IPS-18a (cell line): Measurements from ENCODE around the gene SLC23A2.
"Not testable (repeated sequence)": the region's sequence is repeated elsewhere in the genome, so short reads cannot be mapped to it uniquely, and the experiment has no call there.

Experiments
- H3K27ac ChIP-seq: one replicate; pipeline ENCODE4 v1.5.1; 2013; ENCODE audit warnings: low read length
- H3K27me3 ChIP-seq: one replicate; pipeline ENCODE4 v1.6.1; 2013; ENCODE audit warnings: mild to moderate bottlenecking, low read length; ENCODE audit not compliant: control insufficient read depth, insufficient read depth
- H3K36me3 ChIP-seq: one replicate; pipeline ENCODE4 v1.6.1; 2013; ENCODE audit warnings: low read depth, low read length; ENCODE audit not compliant: control insufficient read depth
- H3K4me1 ChIP-seq: one replicate; pipeline ENCODE4 v1.6.1; 2013; ENCODE audit warnings: low read depth, low read length; ENCODE audit not compliant: control insufficient read depth
- H3K4me3 ChIP-seq: one replicate; pipeline ENCODE4 v1.5.1; 2013; ENCODE audit warnings: low read length
- H3K9ac ChIP-seq: one replicate; pipeline ENCODE4 v1.6.1; 2013; ENCODE audit warnings: mild to moderate bottlenecking, low read length, moderate library complexity
- H3K9me3 ChIP-seq: one replicate; pipeline ENCODE4 v1.6.1; 2013; ENCODE audit warnings: low read depth, low read length; ENCODE audit not compliant: control insufficient read depth

Gene SLC23A2

GRCh38 chr20:4979841-4980410 is 21.4 kb downstream of the SLC23A2 start:
- Histone ChIP-seq H3K27ac (no peak overlapping the region), H3K9me3 (no peaks in the 10 kb centered on the region), H3K36me3 (no peaks in the 10 kb centered on the region), H3K4me1 (peaks cover 14% of the 10 kb centered on the region), H3K9ac (no peak overlapping the region), H3K4me3 (no peak overlapping the region), H3K27me3 (no peaks in the 10 kb centered on the region)

DNA sequence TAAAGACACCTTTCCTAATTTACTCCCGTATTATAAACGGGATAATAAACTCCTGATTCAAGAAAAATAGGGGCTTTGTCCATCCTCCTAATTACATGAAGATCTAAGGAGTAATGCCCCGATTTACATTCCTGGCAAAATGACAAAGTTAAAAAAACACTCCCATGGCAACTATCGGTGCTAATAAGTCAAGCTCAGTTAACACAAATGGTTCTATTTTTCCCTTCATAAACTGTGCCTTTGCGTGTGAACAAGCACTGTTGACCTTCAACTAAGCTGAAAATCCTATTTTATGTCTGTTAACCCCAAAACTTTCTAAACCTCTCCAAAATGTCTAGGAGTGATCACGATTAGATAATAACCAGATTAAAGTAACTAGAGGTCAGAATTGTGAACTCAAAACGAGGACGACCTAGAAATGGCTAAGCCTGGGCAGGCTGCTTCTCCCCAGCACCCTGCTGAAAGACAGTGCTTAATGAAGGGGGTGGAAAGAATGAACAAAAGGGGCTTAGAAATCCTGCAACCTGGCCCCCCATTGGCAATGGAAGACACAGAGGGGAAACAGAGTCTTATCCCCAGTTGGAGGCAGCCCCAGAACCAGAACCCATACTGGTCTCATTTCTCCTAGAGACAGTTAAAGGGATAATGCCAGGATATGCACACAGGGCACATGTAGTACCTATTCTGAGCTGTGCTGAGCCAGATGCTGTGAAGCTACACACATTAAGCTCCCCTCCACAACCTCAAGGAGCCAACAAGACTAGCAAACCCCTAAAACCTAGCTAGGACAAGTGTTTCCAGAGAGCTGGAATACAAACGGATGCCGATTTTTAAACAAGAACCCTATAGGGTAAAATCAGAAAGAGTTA is 23.0 kb downstream of the SLC23A2 start:
- H3K9ac ChIP-seq: no peak overlapping the region
- H3K4me3 ChIP-seq: no peak overlapping the region
- no peak overlapping the region for H3K27ac ChIP-seq

DNA sequence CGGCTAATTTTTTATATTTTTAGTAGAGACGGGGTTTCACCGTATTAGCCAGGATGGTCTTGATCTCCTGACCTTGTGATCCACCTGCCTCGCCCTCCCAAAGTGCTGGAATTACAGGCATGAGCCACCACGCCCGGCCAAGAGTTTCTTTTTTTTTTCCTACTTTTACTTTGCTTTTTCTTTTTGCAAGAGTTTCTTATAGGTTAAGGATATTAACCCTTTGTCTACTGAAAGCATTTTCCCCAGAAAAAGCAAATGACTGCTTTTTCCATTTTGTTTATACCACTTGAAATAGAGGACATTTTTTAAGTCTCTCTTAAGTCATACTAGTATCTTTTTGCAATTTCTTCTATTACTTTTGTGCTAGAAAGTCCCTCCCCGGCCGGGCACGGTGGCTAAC is 25.3 kb downstream of the SLC23A2 start:
- H3K4me1 ChIP-seq: peaks cover 14% of the 10 kb centered on the region
- not testable (repeated sequence) for H3K9ac ChIP-seq, H3K9me3 ChIP-seq, H3K36me3 ChIP-seq, H3K27me3 ChIP-seq, H3K4me3 ChIP-seq, H3K27ac ChIP-seq

More for the DNA sequence above, 23.0 kb downstream of the SLC23A2 start:
- H3K27me3 ChIP-seq: no peaks in the 10 kb centered on the region
- peaks cover 14% of the 10 kb centered on the region for H3K4me1 ChIP-seq
- H3K9me3 ChIP-seq: no peaks in the 10 kb centered on the region
- no peaks in the 10 kb centered on the region for H3K36me3 ChIP-seq

DNA sequence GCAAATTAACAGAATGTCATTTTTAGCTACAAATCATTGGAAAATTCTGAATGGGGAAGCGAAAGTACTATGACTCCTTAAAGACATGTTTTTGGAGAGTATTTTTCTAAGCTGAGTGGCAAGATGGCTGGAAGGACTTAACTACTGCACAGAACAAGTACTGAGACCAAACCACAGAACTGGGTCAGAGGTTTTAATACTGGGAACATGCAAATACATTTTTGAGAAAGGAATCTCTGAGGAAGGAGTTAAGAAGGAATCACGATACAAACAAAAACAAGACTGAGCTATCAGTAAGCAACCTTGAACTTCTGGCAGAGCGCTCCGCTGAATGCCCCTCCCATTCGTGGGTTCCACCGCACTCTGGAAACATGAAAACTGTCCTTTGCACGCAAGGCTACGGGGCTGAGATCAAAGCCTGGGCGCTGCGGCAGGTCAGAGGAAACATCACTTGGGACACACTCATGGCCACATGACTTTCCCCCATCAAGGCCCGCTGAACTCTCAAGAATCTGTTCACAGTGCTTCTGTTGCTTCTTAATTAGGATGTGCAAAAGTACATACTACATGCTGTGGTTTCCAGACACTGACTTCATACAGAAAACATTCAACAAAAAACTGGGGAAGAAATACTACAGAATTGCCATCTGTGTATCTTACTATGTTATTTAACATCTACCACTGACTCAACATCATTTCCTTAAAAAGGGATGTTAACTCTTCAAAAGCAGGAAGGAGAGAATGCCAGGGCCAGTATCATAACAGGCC is 27.8 kb downstream of the SLC23A2 start:
- H3K9me3 ChIP-seq: no peaks in the 10 kb centered on the region
- H3K4me1 ChIP-seq: peaks cover 6% of the 10 kb centered on the region
- H3K4me3 ChIP-seq: no peak overlapping the region
- H3K27ac ChIP-seq: no peak overlapping the region
- H3K9ac ChIP-seq: no peak overlapping the region
- no peaks in the 10 kb centered on the region for H3K36me3 ChIP-seq
- H3K27me3 ChIP-seq: no peaks in the 10 kb centered on the region

GRCh38 chr20:4972506-4973251 is 28.6 kb downstream of the SLC23A2 start:
- no peaks in the 10 kb centered on the region for H3K27me3 ChIP-seq

DNA sequence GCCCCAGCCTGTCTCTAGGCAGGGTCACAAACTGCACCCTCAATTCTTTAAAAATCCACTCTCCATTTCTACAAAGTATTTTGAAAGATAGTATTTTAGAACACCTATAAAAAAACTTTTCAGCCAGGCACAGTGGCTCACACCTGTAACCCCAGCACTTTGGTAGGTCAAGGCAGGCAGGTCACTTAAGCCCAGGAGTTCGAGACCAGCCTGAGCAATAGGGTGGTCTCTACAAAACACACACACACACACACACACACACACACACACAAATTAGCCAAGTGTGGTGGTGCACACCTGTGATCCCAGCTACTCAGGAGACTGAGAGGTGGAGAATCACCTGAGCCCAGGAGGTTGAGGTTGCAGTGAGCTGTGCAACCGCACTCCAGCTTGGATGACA is 30.2 kb downstream of the SLC23A2 start:
- no peak overlapping the region for H3K9ac ChIP-seq
- no peaks in the 10 kb centered on the region for H3K9me3 ChIP-seq
- no peaks in the 10 kb centered on the region for H3K27me3 ChIP-seq
- H3K4me1 ChIP-seq: no peaks in the 10 kb centered on the region
- H3K36me3 ChIP-seq: no peaks in the 10 kb centered on the region
- H3K4me3 ChIP-seq: no peak overlapping the region
- no peak overlapping the region for H3K27ac ChIP-seq

More at GRCh38 chr20:4972506-4973251, 28.6 kb downstream of the SLC23A2 start:
- Histone ChIP-seq H3K4me3 (no peak overlapping the region), H3K27ac (no peak overlapping the region), H3K9me3 (no peaks in the 10 kb centered on the region), H3K4me1 (no peaks in the 10 kb centered on the region), H3K9ac (no peak overlapping the region), H3K36me3 (no peaks in the 10 kb centered on the region)

- Histone ChIP-seq H3K27ac (no peak overlapping the region), H3K9ac (no peak overlapping the region), H3K4me1 (no peaks in the 10 kb centered on the region)
These were observed 33.4 kb downstream of the SLC23A2 start for GRCh38 chr20:4967752-4968477.

DNA sequence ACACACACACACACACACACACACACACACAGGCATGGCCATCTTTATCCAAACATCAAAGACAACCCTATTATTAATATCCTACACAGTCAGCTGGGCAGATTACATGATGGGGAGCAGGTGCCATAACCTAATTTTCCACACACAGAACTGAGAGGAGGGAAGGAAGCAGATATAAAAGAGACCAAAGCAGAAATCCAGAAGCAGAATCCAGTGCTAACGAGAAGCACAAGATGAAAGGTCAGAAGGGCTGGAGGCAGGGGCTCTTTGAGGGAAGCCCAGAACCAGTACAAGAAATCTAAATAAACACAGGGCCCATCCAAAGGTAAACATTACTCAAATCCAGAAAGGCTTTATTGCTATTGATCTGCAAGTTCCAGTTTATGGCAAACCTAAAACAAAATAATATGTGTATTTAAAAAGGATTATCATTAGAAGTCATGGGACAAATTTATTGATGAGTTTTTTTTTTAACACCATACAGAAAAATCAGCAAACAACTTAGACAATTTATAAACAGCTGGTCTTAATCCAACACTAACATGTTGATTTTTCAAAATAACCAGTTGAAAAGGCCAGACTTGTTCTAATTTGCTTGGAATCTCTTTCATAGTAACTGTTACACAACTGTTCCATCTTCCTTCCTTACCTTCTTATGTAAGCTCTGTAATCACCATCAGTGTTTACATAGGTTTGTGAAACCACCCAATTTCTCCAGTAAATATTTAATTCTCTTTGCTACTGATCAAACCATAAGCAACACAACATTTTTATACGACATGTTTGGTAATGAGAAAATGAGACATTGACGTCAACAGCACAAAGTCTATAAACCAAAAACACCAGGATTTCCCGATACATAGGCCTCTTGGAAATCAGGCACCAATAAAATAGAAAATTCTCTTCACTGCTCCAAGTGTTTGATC is 34.2 kb downstream of the SLC23A2 start:
- Histone ChIP-seq H3K27ac (no peak overlapping the region), H3K4me3 (no peak overlapping the region)

More at GRCh38 chr20:4967752-4968477, 33.4 kb downstream of the SLC23A2 start:
- no peak overlapping the region for H3K4me3 ChIP-seq
- no peaks in the 10 kb centered on the region for H3K36me3 ChIP-seq
- no peaks in the 10 kb centered on the region for H3K27me3 ChIP-seq
- no peaks in the 10 kb centered on the region for H3K9me3 ChIP-seq

DNA sequence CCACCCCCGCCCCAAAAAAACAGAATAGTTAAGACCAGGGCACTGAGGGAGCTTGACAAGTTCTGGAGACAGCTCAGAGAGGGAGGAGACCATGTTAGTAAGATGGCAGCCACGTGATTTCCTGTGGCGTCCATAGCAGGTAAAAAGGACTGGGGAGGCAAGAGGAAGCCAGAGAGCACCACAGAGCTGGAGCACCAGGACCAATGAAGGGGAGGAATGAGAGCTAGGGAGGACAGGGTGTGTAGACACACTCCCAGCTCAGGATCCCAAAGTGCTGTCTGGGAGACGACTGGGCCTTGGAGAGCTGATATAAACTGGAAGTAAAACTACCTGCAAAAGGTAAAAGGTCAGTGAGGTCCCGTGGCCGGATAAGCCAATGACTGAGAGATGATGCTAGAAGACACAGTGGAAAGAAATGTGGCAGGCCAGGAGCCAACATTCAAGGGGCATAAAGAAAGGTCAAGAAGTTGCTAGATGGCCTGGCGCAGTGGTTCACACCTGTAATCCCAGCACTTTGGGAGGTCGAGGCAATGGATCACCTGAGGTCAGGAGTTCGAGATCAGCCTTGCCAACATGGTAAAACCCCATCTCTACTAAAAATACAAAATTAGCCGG is 39.0 kb downstream of the SLC23A2 start:
- no peaks in the 10 kb centered on the region for H3K36me3 ChIP-seq
- H3K4me1 ChIP-seq: no peaks in the 10 kb centered on the region
- no peak overlapping the region for H3K9ac ChIP-seq
- no peaks in the 10 kb centered on the region for H3K27me3 ChIP-seq
- H3K4me3 ChIP-seq: no peak overlapping the region
- no peak overlapping the region for H3K27ac ChIP-seq
- H3K9me3 ChIP-seq: no peaks in the 10 kb centered on the region

More for the DNA sequence above, 34.2 kb downstream of the SLC23A2 start:
- Histone ChIP-seq H3K36me3 (no peaks in the 10 kb centered on the region), H3K9ac (no peak overlapping the region), H3K9me3 (no peaks in the 10 kb centered on the region), H3K4me1 (no peaks in the 10 kb centered on the region), H3K27me3 (no peaks in the 10 kb centered on the region)

GRCh38 chr20:4961746-4962145 is 39.6 kb downstream of the SLC23A2 start:
- H3K9me3 ChIP-seq: no peaks in the 10 kb centered on the region
- H3K4me3 ChIP-seq: no peak overlapping the region
- H3K27ac ChIP-seq: no peak overlapping the region
- H3K9ac ChIP-seq: no peak overlapping the region
- H3K4me1 ChIP-seq: no peaks in the 10 kb centered on the region
- H3K36me3 ChIP-seq: no peaks in the 10 kb centered on the region
- no peaks in the 10 kb centered on the region for H3K27me3 ChIP-seq
